8988T (cell line): ENCODE data around the gene N4BP2.

Experiments
- DNase-seq: peaks from one replicate; pipeline ENCODE4 v3.0.0; 2011

Gene N4BP2

GRCh38 chr4:40164459-40164858, 107.8 kb downstream of the N4BP2 start:
- DNase-seq, result no peak

GRCh38 chr4:40165916-40166315, 109.3 kb downstream of the N4BP2 start:
- DNase-seq, result no peak

GRCh38 chr4:40168070-40168469, 111.4 kb downstream of the N4BP2 start:
- DNase-seq, result no peak

DNA sequence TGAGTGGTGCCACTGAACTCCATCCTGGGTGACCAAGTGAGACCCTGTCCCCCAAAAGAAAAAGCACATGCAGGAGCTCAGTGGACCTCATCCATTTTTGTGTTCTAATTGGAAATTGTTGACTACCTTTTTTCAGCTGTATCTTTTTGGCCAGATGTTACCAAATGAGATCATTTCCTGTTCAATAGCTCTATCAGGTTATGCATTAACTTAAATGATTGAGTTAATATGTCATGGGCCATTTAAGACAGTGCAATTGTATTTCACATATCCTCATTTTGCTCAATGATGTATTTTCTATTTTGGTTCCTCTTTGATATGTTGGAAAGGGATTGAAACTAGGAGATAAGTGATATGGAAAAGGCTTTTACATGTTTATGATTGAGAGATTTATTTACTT, 113.9 kb downstream of the N4BP2 start:
- no peak for DNase-seq

GRCh38 chr4:40173470-40173875, 116.8 kb downstream of the N4BP2 start:
- no peak for DNase-seq

GRCh38 chr4:40176602-40177001, 120.0 kb downstream of the N4BP2 start:
- no peak for DNase-seq

DNA sequence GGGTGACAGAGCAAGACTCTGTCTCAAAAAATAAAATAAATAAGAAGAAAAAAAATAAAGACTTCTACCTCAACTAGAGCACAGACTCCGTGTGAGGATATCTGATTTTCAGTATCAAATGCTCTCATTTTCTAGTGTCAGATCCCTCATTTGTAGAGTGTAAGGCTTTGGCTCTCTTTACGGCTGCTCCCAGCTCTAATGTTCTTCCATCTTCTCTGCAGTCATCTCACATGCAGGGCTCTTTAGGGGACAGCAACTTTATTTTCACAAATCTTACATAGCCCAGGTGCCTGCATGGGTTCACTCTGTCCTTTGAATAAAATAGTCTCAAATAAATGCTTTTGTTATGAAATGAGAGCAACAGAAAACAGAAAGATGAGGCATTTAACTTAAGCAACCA, 120.9 kb downstream of the N4BP2 start:
- DNase-seq, result no peak

DNA sequence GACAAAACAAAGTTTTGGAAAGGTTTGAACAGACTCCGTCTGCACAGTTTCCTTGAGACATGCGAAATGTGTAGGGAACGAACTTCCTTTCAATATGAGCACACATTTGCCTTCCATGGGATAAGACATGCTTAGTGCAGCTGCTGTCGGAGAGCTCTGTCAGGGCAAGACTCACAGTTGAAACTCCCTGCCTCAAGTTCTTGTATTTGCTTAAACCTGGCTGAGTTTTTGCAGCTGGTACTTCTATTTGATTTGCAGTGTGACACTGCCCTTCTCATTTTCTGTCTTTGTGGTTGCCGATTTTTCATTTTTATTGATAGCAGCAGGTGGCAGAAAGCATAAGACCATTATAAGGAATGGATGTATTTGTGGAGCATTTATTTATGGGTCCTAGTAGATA, 122.0 kb downstream of the N4BP2 start:
- DNase-seq, result no peak

DNA sequence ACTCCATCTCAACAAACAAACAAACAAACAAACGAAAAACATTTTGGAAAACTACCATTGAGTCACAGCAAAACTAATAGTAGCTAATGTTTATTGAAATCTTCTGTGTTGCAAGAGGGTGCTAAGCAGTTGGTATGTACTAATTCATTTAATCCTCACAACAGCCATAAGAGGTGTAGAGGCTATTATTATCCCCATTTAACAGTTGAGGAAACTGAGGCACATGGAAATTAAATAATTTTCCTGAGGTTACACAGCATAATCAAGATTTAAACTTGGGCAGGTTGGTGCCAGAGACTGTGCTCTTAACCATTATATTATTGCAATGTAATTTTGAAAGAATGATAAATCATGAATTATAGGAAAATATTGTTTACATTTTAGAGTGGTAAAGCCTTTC, 122.7 kb downstream of the N4BP2 start:
- no peak for DNase-seq

DNA sequence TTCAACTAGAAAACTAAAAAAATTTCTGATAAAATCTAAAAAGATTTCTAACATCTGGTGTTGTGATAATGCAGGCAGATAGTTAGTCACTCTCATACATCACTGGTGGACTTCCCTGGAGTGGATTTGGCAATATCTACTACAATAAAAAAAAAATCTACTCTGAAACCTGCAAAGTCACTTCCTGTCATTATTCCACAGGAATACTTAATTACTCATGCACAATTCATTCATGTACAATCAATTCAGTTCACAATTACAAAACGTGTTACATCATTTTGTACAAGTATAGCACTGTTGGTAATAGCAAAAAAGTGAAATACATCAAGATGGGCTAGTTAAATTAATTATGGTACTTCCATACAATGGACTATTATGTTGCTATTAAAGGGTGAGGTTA, 123.7 kb downstream of the N4BP2 start:
- no peak for DNase-seq

DNA sequence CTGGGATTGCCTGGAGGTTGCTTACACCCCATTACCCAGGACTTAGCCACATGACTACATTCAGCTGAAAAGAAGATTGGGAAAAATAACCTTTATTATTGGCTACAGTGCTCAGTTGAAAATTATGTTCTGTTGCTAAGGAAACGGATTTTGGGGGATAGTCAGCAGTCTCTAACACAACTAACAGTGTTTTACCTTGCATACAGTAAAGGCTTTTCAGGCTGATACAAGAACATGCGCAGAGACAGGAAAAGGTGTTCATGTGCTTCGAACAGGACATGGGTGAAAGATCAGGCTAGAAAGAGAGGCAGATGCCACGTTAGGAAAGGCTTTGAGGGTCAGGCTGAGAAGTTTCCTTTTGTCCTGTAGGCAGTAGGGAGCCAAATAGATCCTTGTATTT, 125.4 kb downstream of the N4BP2 start:
- no peak for DNase-seq

GRCh38 chr4:40182954-40183353, 126.3 kb downstream of the N4BP2 start:
- no peak for DNase-seq

DNA sequence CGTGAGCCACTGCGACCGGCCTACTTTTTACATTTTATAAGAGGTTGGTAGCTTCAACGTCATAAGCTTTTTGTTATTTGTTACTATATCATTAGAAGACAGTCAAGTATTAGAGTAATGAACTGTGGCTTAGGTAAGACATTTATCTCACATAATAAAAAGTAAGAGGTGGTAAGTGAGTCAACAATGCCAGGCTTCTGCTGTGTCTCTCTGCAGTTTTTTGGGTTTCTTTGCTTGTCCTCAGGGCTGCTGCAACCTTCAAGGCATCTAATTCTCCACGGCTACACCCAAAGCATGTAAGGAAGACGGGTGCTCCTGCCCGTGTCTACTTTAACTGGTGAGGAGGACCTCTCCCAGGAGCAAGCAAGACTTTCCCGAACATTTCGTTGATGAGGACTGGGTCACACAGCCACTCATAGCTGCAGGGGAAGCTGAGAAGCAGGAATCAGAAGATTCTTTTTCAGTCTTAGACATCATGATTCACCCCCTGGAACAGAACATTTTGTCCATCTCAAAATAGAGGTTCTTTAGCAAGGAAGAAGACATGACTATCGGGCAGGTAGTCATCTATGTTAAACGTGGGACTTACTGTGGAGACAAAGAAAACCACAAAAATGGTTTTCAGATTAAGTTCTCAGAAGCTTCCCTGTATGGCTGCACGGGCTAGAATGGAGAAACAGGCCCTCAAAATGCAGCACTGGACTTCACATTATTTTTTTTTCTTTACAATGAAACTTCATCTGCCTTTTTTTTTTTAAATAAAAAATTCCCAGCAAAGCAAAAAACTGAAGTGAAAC, 127.2 kb downstream of the N4BP2 start:
- no peak for DNase-seq

DNA sequence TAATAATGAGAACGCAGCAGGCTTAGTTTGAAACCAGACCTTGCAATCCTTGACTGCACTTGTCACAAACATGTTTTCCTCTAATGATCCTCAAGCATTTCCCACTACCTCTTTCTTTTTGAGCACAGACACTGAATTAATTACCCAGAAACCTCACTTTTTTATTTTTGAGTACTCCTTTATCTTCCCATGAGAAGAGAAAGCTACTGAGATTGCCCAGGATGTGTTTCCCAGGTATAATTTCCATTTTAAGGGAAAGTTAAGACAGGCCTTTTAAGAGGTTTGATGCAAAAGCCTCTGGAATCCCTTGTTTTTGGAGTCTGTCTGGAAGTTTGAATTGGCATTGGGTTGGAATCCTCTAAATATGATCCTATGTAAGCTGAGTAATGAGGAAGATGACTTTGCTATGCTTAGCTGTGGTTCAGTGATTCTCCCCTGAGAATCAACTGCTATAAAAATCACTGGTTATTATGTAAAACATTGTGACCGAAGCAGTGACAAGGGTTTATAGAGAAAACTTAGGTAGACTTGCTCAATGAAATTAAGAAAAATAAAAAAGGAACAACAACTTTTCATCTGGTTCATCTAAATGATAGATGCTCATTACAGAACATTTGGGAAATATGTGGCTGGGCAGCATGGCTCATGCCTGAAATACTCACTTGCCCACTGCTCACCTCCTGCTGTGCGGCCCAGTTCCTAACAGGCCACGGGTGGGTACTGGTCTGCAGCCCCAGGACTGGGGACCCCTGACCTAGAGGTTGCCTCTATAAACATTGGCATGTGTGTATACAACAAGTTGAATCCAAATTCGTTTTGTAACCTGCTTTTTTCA, 129.4 kb downstream of the N4BP2 start:
- no peak for DNase-seq

DNA sequence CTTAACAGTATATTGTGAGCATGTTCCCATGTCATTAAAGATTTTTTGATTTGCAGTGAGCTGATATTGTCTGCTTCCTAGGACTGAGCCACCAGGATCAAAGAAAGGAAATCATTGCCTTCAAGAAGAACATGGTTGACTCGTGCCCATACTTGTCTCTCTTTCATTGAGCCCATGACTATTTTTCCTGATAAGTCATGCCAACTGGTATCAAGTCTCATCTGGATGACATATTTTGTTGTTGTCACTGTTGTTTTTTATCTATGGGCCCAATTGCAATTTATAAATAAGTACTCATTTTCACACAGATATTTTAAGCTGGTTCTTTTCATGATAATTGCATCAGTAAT, 130.0 kb downstream of the N4BP2 start:
- no peak for DNase-seq

- no peak for DNase-seq
These were observed 130.8 kb downstream of the N4BP2 start for GRCh38 chr4:40187386-40187906.

DNA sequence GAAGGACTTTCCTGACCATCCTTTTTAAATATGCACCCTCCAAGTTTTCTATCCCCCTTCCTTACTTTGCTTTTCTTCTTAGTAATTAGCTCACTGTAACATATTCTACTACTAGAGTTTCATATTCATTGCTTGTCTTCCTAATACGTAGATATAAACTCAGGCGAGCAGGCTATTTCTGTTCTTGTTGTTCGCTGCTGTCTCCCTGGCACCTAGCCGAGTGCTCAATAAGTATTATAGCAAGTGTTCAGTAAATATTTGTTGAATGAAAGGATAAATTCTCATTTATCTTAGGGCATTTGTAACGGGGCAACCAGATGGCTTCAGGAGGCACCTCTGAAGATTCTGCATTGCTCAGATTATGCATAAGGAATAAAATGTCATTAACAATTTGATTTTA, 133.4 kb downstream of the N4BP2 start:
- no peak for DNase-seq

GRCh38 chr4:40190465-40190864, 133.8 kb downstream of the N4BP2 start:
- no peak for DNase-seq

DNA sequence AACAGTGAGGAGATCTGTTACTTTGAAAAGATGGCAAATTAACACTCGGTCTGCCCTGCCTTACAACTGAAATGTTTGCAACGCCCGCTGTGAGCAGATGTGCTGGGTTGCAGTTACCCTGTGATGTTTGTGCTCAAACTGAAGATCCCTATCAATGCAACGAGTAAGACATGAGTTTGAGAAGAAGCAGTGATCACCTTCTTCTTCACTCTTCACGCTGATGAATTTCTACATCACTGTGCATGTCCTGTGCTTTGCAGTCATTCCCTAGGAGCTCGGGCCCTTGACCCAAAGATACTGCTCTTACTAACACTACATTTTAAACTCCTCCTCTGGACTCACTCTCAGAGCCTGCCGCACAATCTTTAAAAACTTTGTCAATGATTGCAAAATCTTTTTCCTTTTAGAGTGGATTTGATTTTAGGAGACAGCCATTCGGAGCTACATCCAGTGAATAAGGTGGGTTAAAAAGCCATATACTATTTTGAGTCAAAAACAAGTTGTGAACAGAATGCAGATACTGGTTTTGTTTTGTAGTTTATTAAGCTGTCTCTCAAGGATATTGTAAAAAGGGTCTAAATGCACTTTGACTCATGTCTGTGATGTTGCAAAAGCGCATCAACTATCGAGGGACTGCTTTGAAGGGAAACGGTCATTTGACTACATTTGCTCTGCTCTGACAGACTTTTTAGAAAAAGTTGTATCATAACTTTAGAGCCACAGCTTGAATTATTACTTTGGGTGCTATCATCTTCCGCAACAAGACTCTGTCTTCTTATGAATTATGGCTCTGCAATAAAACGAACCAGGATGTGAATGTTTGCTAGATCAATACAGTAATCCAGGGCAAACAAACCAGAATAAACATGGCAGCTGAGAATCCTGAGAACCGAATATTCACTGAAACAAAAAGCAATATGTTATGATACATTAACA, 134.5 kb downstream of the N4BP2 start:
- DNase-seq, result no peak

GRCh38 chr4:40192114-40193015, 135.7 kb downstream of the N4BP2 start:
- no peak for DNase-seq

DNA sequence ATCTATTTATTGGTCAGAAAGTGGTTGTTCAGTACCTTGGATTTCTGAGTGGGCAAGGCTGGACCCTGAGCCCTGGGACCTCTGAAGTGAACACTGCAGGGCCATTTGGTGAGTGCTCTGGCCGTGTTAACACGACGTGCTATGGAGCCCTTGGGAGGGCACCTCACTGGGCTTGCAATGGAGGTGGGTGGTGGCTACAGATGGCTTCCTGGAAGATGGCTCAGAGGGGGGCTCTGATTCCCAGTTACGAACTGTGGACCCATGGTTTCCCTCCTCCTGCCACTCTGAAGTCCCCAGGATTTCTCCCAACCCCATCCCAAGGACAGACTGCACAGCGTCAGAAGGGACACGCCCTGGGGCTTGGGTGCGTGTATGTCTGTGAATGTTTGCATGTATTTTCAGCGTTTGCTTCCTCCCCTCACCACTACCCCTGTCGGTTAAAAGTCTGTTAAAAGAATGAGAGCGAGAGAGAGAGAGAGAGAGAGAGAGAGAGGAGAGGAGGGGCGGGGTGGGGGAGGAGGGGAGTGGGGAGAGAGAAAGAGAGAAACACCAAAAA, 136.4 kb downstream of the N4BP2 start:
- no peak for DNase-seq

DNA sequence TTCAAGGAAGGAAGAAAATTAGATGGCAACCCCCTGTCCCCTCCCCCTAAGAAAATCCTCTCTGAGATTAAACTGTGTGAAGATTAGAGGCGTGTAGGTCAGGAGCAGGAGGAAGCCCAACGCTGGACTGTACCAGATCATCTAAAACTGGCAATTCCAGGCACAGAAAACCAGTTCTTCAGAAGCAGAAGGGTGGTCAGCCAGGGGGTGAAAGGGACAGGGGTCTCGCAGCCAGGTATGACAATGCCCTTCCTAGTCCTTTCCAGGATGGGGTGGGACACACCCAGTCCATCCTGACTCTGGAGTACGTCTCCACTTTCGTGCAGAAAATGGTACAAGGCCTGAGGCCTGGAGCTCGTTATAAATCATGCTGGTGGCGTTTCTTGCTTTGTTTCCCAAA, 136.9 kb downstream of the N4BP2 start:
- no peak for DNase-seq
